Measurements from ENCODE around the gene MIGA2.

The MIGA2 gene

DNA sequence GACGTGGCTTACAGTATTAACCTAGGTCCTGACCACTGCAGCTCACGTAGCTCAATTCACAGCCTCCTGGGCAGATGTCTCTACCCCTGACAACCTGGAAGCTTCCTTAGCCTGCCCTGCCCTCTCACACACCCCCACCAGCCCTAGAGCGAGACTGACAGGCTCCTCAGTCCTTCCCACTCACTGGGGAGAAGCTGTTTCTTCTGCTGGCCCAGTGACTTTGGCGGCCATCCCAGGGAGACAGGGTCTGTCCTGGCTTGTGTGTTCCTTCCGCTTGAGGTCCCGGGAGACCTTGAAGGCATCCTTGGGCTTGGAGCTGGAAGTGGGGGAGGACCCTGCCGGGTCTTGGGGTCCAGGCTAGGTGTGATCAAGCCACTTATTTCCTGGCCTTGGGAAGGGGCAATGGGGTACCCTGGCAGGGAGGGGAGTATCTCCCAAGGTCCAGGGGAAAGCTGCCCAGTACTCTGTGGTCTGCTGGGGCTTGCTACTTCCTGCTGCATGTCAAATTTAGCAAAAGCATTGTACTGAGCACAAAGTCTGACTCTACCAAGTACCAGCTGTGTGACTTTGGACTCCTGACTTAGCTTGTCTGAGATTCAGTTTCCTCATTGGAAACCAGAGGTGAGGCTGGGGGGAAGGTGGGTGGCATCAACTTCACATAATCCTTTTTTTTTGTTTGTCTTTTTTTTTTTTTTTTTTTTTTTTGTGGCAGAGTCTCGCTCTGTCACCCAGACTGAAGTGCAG, 1.9 kb downstream of the MIGA2 start:
- DNase-seq (ENCODE audit: low spot score): no peak

DNA sequence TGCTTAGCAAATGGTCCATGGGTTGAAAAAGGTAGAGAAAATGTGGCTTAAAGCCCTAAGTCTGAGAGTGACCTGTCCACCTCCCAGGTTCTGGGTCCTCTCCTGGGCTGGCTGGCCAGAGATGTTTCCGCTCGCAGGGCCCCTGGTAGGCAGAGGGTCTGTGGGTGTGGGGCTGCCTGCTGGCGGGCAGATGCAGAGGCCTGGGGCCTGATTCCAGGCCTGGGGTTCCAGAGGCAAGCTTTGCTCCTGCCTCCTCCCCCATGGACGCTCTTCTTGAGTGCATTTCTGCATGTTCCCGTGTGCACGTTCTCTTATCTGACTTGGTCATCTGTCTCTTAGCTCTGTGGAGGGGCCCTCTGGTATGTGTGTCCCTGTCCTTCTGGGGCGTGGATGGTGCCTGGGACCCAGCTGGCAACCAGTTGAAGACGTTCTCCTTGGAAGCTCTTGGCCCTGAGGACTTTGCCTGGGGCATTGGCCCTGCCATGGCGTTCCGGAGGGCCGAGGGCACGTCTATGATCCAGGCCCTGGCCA, 3.8 kb downstream of the MIGA2 start:
- no peak for DNase-seq (ENCODE audit: low spot score)

DNA sequence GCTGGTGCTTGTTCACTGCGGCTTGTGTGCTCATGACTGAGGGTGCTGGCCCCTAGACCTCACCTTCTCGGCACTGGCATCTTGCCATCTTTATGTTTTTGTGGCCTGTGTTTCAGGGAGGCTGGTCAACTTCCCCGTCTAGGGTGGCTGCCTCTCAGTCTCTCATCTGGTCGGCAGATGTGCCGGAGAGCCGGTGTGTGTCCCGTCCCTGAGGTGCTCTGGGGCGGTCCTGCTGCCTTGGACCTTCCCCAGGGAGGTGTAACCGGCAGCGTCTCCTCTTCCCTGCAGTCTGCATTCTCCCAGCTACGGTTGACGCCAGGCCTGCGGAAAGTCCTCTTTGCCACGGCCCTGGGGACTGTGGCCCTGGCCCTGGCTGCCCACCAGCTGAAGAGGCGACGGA, 5.6 kb downstream of the MIGA2 start:
- no peak for DNase-seq (ENCODE audit: low spot score)

DNA sequence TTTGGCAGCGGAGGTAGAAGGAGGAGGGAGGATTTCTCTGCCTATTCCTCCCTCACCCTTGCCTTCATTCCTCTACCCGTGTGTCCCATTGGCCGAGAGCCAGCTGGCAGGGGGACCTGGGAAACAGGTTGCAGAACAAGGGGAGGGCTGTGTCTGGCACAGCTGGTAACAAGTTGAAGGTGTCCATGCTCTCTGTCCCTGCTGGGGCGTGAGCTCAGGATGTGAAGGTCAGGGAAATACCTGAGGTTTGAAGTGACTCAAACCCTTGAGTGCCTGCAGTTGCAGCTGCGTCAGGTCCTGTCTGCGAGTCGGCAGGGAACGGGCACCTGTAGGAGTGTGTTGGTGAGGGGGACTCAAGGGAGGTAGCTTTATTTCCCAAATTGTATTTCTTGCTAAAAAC, 16.2 kb downstream of the MIGA2 start:
- DNase-seq (ENCODE audit: low spot score): no peak

DNA sequence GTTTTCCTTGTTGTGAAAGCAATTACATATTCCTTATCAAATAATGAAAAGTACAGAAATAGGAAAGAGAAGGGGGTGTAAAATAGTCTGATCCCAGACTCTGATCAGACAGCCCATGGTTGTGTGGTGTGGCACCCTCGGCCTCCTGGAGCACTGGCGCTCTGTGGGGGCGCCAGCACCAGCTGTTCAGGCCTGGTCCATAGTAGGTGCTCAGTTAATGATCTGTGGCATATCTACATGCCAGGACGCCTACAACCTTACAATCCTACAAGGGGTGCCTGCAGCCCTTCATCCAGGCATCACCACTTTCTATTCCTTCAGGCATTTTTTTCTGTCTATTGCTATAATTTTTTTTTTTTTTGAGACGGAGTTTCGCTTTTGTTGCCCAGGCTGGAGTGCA, 16.6 kb downstream of the MIGA2 start:
- no peak for DNase-seq (ENCODE audit: low spot score)

DNA sequence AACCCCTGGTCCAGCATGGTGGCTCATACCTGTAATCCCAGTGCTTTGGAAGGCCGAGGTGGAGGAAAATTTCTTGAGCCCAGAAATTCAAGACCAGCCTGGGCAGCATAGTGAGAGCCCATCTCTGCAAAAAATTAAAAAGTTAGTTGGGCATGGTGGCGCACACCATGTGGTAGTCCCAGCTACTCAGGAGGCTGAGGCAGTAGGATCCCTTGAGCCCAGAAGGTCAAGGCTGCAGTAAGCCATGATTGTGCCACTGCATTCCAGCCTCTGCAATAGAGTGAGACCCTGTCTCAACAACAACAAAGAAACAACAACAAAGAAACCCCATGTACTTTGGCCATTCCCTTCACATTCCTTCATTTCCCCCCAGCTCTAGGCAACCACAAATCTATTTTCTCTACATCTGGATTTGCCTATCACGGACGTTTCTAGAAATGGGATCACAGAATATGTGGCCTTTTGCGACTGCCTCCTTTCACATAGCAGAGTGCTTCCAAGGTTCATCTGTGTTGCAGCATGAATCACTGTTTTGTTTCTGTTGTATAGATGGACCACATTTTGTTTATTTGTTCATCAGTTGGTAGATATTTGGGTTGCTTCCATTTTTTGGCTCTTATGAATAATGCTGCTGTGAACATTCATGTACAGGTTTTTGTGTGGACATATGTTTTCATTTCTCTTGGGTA, 17.9 kb downstream of the MIGA2 start:
- DNase-seq (ENCODE audit: low spot score): no peak

DNA sequence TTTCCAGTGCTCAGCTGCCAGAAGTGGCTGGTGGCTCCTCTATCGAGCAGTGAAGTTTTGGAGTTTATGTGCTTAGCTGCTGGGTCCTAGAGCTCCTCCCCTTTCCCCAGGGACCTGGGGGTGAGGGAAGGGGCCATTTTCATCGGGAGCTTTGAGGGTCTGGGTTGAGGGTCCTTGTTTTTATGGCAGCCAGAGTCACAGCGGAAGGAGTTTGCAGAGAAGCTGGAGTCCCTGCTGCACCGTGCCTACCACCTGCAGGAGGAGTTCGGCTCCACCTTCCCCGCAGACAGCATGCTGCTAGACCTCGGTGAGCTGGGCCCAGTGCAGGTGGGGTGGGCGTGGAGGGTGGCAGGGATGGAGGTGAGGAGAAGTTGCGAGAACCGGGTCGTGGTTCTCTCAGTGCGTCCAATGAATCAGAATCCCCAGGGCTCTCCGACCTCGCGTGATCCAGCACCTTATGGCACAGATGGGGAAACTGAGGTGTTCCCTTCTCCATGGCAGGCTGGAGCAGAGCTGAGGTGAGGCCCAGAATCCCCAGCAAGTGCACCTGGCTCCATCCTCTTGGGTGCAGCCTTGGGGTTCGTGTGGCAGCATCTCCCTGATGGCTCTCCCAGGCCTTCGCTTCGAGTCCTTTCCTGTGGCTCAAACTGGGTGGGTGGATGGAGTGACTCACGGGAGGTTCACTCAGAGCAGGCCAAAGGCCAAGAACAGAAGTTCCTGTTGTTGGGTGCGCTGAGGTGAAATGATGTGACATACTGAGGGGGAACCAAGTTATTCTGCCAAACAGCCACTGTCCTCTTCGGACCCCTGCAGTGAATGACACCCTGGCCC, 22.8 kb downstream of the MIGA2 start:
- no peak for DNase-seq (ENCODE audit: low spot score)

DNA sequence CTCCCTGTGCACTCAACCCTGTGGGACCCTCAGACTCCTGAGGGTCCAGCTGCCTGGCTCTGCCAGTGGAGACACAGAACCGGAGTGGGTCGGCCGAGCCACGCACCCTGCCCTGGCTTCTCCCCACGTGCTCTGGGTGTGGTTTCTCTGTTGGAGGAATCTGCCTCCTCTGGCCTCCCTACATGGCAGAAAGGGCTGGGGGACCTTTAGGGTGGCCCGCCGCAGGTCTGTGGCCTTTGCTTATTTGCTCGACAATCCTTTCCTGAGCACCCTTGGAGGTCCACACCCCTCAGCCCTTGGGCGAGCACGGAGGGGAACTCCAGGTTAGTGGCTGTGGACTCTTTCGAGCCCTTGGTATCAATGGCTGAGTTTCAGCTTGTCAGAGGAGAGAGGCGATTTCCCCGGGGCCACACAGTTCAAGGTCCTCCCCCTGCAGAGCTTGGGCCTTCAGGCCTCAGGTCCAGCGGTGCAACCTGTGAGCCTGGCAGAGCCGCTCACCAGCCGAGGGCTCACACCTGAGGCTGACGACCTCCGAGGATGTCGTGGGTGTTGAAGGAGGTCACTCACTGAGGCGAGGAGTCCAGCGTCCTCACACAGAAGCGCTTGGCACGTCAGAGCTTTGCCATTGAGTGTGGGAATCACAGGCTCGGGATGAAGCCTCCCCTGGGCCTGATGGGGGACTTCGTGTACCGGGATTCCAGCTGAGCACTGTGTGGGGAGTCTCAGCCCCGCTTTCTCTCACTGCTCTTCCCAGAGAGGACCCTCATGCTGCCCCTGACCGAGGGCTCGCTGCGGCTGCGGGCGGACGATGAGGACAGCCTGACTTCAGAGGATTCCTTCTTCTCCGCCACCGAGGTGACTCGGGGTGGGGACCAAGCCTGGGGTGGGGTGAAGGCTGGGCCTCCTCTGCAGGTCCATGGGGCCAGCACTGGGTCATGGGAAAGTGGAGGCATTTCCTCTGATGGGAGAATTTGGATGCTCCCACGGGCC, 23.7 kb downstream of the MIGA2 start:
- DNase-seq (ENCODE audit: low spot score): no peak

DNA sequence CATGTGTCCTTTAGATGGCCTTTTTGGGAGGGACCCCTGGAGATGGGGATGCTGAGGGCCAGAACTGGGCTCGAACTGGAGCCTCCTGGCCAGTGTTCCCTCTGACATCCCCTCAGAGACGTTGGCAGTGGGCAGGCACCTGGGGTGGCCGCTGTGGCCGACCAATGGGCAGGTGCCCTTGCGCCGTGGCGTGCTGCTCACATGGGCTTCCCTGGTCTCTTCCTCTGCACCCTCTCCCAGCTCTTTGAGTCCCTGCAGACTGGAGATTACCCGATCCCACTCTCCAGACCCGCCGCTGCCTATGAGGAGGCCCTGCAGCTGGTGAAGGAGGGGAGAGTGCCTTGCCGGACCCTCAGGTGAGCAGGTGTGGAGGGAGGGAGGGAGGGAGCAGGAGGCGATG, 24.6 kb downstream of the MIGA2 start:
- DNase-seq (ENCODE audit: low spot score): no peak

DNA sequence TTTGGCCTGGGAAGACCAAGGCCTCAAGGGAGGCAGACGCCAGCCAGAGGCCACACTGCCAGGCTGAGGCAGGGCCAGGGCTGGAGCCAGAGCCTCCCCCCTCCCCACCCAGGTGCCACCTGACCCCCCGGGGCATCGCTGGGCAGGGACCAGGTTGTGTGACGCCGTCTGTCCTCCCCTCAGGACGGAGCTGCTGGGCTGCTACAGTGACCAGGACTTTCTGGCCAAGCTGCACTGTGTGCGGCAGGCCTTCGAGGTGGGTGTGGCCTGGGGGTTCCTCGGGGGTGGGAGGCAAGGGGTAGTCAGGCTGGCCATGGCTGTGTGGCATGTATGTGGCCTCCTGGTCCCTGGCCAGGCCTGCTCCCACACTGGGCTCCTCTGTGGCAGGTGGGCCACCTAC, 26.6 kb downstream of the MIGA2 start:
- DNase-seq (ENCODE audit: low spot score): no peak

DNA sequence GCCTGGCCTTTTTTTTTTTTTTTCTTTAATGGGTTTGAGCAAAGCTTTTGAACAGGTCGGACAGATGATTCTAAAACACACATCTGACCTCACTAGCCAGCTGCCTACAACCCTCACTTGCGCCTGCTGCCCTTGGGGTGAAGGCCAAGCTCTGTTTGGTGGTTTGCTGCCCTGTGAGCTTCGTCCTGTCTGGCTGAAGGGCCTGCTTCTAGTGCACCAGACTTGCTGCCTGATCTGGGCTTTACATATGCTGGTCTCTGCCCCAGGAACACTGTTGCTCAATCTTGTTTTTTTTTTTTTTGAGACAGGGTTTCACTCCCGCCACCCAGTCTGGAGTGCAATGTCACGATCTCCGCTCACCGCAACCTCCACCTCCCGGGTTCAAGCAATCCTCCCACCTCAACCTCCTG, 28.1 kb downstream of the MIGA2 start:
- no peak for DNase-seq (ENCODE audit: low spot score)

DNA sequence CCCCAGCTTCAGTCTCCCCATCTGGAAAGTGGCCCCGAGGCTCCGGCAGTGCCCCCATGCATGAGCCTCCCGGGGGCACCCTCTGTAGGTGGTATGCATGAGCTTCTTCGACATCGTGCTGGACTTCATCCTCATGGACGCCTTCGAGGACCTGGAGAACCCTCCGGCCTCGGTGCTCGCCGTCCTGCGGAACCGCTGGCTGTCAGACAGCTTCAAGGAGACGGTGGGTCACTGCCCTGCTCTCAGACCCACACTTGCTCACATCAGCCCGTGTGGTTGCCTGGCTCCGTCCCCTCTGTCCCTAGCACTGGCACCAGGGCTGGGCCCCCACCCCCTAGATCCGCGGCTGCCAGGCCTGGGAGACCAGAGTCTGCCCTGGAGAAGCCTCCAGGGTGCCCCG, 31.7 kb downstream of the MIGA2 start:
- no peak for DNase-seq (ENCODE audit: low spot score)

DNA sequence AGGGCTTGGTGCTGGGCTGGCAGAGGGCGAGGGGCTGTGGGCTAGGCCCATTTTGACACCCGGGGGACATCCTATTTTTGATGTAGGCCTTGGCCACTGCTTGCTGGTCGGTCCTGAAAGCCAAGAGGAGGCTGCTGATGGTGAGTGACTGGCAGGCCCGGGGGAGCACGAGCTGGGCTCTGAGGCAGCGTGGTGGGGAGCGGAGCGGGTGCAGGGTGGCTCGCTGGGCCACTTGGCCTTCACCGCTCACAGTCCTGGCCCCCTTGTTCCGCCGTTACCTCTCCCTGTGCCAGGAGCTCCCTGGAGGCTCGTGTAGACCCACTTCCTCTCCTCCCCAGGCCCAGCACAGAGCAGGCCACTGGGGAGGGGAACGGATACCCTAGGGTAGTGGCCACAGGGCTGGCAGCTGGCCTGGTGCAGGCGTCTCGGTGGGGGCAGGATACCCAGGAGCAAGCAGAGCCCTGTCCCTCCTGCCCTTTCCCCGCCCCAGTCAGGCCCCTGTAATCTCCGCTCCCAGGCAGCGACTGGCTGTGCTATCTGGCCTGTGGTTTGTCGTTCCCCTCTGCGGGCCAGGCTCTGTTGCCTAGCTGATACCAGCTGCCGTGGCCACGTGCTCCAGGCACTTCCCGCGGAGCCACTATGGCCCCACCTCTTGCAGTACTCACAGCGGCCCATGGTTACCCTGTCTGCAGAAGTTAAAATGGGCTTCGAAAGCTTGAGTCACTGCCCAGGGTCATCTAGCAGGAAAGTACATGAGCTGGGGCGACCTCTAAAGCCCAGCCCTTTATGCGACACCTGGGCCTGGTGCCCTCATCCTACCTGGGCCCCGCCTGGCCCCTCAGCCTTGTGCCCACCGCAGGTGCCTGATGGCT, 32.8 kb downstream of the MIGA2 start:
- DNase-seq (ENCODE audit: low spot score): peak; percentile 59

DNA sequence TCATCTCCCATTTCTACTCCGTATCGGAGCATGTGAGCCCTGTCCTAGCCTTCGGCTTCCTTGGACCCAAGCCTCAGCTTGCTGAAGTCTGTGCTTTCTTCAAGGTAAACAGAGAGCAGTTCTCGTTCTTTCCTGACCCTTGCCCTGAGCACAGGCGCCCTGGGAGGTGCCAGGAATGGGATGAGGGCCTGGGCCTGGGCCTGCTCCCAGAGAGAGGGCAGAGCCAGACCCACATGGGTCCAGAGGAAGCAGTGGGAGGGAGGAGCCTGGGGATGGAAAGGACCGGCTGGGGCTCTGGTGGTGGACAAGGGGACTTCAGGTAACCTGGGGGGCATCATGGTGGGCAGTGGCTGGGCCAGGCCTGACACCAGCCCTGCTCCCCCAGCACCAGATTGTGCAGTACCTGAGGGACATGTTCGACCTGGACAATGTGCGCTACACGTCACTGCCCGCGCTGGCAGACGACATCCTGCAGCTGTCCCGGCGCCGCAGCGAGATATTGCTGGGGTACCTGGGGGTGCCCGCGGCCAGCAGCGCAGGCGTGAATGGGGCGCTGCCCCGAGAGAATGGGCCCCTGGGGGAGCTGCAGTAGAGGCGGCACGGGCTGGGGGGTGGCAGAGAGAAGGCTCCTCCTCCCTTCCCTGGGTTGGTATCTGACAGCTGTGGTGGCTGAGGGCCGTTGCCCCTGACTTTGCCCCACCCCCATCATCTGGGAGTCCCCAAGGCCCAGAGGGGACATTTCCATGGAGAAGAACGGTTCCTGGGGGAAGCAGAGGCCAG, 33.6 kb downstream of the MIGA2 start:
- no peak for DNase-seq (ENCODE audit: low spot score)

DNA sequence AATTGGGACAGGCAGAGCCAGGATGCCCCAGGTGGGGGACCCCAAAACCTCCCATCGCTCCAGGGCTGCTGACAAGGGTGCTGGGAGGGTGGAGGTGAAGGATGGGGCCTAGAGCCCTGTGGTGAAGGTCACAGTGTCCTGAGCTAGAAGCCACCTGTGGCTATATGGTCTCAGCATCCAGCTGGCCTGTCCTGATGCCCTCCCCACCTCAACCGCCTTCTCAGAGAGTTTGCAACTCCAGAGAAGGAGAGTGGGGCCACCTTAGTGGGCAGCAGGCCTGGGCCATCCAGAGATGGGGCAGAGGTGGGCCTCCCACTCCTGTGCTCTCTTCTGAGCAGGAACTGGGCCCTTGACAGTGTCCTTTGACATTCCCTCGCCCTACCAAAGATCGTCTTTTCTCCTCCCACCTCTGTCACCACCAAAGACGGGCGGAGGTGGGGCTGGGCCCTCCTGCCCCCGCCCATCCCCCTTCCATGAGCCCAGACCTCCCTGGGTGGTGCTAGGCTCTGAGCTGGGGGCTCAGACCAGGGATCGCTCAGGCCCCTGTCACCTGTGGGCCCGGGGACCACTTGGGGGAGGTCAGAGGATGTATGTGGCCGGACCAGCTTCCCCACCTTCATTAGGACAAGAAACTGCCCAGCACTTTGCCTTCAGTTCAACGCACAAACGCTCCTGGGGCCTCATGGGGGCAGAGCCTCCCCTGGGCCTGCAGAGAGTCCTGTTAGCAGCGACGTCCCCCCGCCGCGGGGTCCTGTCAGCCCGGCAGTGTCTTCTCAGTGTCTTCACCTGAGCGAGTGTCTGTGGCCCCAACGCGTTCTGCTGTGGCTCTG, 34.5 kb downstream of the MIGA2 start:
- DNase-seq (ENCODE audit: low spot score): no peak

DNA sequence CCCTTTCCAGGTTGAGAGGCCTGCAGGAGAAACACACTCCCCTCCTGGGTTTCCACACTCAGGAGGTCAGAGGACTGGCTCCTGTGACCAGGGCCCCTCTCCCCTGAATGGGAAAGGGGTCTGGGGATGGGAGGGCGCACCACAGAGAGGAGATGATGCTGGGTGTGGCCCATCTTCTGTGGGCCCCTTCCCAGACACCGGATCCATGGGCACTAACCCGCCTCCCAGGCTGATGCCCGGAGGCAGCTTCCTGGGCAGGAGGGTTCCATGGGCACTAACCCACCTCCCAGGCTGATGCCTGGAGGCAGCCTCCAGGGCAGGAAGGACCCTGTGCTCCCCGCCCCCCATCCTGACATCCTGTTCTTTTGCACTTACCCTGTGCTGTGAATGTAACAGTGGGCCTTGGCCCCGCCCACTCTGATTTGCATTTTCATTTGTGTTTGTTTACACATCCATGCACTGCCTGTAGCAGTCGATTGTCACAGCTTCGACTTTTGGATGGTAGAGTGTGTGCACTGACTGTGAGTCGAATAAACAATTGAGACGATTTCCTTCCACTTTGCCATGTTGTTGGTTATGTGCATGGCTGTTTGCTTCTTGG, 35.2 kb downstream of the MIGA2 start:
- DNase-seq (ENCODE audit: low spot score): no peak

DNA sequence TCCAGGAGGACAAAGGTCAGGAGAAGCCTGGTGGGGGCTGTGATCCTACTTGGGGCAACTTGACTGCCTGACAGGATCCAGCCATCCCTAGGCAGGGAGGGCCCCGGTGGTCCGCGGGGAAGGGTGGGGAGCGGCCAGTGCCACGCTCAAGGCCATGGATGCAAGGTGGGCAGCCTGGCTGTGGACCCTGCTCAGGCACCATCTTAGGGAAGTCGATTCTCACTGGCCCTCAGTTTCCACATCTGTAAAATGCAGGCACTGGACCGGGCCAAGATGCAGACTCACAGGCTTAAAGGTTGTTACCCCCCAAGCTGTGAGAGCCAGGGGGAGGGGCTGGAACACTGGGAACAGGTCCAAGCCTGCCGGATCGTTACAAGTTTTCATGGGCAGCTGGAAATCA, 35.7 kb downstream of the MIGA2 start:
- DNase-seq (ENCODE audit: low spot score): no peak

DNA sequence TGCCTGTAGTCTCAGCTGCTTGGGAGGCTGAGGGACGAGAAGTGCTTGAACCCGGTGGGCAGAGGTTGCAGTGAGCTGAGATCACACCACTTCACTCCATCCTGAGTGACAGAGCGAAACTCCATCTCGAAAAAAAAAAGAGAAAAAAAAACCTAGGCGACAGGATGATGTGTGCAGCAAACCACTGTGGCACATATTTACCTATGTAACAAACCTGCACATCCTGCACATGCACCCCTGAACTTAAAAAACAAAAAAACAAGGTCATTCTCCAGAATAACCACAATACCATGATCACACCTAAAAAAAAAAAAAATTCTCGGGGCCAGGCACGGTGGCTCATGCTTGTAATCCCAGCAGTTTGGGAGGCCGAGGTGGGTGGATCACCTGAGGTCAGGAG, 37.0 kb downstream of the MIGA2 start:
- DNase-seq (ENCODE audit: low spot score): no peak

All from pons (tissue), 1 donor.